ENCODE measurements around the gene KRTAP21-1. TPM values are rescaled to one million over a fixed set of nuclear protein-coding genes. Genes with fewer than 3 reads are reported as not detected.
"Not testable (repeated sequence)": the region's sequence is repeated elsewhere in the genome, so short reads cannot be mapped to it uniquely, and the experiment has no call there.

KRTAP21-1 gene
- not detected for total RNA-seq

DNA sequence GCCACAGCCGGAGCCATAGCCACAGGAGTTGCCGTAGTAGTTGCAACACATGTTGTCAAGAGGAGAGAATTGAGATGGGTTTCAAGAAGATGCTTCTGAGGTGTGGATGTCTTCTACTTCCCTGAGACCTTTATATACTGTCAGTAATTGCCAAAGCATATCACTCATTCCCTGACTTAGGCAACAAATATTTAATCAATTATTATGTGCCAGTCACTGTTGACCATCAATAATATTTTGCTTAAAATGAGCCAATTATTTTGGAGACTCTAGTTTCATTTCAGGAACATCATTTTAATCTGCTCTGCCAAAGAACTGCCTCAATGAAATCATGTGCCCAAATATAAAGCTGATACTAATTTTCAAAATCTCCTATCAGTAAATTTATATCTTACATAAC is at the start of gene KRTAP21-1:
Gene KRTAP21-1 (minus strand): TSS at position 101 of the 400 bp plus-strand sequence. CDS start 50 bp downstream, at position 51.
- H3K27me3 ChIP-seq; H3K9me3 ChIP-seq; H3K4me3 ChIP-seq; H3K4me1 ChIP-seq; H3K36me3 ChIP-seq; H3K27ac ChIP-seq; DNase-seq (ENCODE audit: low spot score in 2 of 2): not testable (repeated sequence)
- WGBS, 2 donors = 100% methylated on average over 2 of the region's 2 CpGs

DNA sequence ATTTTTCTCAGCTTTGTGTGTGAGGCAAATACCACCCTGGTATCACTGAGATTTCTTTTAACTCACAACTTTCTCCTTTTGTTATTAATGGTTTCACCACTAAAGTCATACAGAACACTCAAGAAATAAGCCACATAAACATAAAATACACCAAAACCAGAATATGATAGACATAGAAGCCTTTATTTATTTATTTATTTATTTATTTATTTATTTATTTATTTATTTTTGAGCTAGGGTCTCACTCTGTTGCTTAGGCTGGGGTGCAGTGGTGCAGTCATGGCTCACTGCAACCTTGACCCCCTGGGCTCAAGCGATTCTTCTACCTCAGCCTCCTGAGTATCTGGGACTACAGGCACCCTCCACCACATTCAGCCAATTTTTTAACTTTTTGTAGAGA is 45.4 kb upstream of the KRTAP21-1 start:
- Histone ChIP-seq H3K4me1 (no peaks in the 10 kb centered on the region), H3K4me3 (no peak overlapping the region), H3K27me3 (no peaks in the 10 kb centered on the region), H3K9me3 (no peaks in the 10 kb centered on the region), H3K27ac (no peak overlapping the region), H3K36me3 (no peaks in the 10 kb centered on the region)
- no peak for DNase-seq (ENCODE audit: low spot score in 2 of 2)
- no peak for TF ChIP-seq EP300 (IDR thresholded peaks at IDR 0.05)
- TF ChIP-seq POLR2A (IDR thresholded peaks at IDR 0.05) = no peak
- TF ChIP-seq, protein P1, sequence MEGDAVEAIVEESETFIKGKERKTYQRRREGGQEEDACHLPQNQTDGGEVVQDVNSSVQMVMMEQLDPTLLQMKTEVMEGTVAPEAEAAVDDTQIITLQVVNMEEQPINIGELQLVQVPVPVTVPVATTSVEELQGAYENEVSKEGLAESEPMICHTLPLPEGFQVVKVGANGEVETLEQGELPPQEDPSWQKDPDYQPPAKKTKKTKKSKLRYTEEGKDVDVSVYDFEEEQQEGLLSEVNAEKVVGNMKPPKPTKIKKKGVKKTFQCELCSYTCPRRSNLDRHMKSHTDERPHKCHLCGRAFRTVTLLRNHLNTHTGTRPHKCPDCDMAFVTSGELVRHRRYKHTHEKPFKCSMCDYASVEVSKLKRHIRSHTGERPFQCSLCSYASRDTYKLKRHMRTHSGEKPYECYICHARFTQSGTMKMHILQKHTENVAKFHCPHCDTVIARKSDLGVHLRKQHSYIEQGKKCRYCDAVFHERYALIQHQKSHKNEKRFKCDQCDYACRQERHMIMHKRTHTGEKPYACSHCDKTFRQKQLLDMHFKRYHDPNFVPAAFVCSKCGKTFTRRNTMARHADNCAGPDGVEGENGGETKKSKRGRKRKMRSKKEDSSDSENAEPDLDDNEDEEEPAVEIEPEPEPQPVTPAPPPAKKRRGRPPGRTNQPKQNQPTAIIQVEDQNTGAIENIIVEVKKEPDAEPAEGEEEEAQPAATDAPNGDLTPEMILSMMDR (IDR thresholded peaks at IDR 0.05) = no peak
- WGBS, 2 donors = 94 to 96% methylated on average over 1 of the region's 1 CpG

DNA sequence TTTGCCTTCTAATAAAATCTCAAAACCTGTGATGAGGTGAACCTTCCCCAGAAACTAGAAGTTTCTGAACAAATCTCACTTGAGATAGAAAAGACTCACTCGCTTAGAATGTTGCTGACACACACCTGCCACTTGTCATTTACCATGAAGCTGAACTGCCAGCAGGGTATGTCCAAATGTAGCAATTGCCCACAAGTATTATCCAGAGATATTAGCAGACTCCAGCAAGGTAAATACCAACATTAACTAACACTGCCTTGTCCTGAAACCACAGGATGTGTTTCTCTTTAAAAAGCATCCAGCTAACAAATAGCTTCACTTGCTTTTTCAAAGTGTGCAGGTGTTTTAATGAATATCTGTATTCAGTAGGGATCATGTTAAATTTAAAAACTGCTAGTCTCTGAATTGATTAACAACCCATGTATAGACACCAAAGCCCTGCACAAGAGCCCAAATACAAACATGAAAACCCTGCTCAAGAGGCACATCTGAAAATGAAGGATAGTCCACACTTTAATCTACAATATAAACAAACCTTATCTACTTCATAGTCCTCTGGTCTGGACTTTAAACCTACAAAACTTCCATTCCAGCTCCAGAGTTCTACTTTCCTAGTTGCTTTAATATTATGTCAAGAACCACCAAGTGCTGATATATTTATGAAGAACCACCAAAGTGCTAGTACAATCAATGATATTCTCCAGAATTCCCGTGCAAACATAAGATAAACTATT is 38.5 kb upstream of the KRTAP21-1 start:
- Histone ChIP-seq H3K9me3 (no peaks in the 10 kb centered on the region), H3K27me3 (no peaks in the 10 kb centered on the region), H3K36me3 (no peaks in the 10 kb centered on the region), H3K27ac (no peak overlapping the region), H3K4me1 (no peaks in the 10 kb centered on the region), H3K4me3 (no peak overlapping the region)
- WGBS, 2 donors = 75 to 80% methylated on average over 2 of the region's 2 CpGs
- no peak for TF ChIP-seq EP300 (IDR thresholded peaks at IDR 0.05)
- no peak for DNase-seq (ENCODE audit: low spot score in 2 of 2)

DNA sequence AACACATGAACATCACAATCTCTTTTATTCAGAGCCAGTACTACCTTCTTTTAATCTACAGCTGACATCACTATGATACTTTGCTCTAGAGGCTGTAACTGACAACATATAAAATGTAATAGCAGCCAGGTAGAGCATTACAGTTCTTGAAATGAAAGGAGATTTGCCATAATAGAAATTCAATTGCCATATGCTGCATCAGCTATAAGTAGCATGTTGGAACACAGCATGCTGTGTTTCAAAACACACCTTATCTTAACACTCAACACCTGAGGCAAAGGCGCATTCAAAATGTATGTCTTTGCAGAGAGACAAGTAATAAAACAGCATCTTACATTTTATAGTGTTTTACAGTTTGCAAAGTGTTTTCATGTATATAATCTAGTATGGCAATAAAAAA is 24.0 kb upstream of the KRTAP21-1 start:
- no peak overlapping the region for H3K27ac ChIP-seq
- no peaks in the 10 kb centered on the region for H3K36me3 ChIP-seq
- H3K27me3 ChIP-seq = no peaks in the 10 kb centered on the region
- H3K9me3 ChIP-seq = peaks cover 0 to 5% (median 0%) of the 10 kb centered on the region in 4 donors
- H3K4me1 ChIP-seq = no peaks in the 10 kb centered on the region
- no peak overlapping the region for H3K4me3 ChIP-seq
- 72 to 86% methylated on average over 1 of the region's 1 CpG for WGBS, 2 donors
- no peak for DNase-seq (ENCODE audit: low spot score in 2 of 2)
- TF ChIP-seq EP300 (IDR thresholded peaks at IDR 0.05) (no peak), POLR2A (IDR thresholded peaks at IDR 0.05) (no peak)
- TF ChIP-seq, protein P1 (IDR thresholded peaks at IDR 0.05) = no peak

DNA sequence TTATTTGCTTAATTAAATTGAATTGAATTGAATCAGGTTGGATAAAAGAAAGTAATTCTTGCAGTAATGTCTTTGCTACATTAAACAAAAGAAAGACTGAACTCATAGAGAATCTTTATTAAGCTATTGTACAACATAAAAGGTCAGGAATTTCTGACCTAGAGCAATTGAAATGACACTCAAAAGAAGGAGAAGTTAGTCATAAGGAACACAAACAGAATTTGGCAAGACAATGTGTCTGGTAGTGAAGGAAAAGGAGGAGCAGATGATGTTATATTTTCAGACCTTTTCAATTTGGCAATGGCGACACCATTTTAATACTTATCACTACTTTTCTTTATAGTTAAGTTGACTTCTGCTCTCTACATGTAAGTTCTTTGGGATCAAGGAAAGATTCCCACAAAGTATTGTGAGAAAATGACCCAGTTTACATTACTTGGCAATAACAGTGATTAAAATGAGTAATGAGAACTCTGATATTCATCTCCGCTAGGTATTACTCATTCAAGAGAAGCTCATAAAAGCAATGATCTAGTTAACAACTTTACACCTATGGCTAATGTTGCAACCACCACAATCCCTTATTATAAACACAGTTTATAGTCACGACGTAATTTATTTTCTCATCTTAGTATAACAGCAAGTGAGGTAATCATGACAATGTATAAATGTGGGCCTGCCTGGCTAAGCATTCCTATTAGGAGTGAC is 14.7 kb upstream of the KRTAP21-1 start:
- Histone ChIP-seq H3K4me3 (no peak overlapping the region), H3K36me3 (no peaks in the 10 kb centered on the region), H3K4me1 (no peaks in the 10 kb centered on the region), H3K9me3 (peaks cover 0 to under 1% (median 0%) of the 10 kb centered on the region in 4 donors), H3K27ac (no peak overlapping the region), H3K27me3 (no peaks in the 10 kb centered on the region)
- DNase-seq (ENCODE audit: low spot score in 2 of 2) = no peak
- WGBS, 2 donors = 89 to 91% methylated on average over 4 of the region's 4 CpGs
- TF ChIP-seq EP300 (IDR thresholded peaks at IDR 0.05) (no peak), POLR2A (IDR thresholded peaks at IDR 0.05) (no peak)
- TF ChIP-seq, protein P1 (IDR thresholded peaks at IDR 0.05) = no peak

DNA sequence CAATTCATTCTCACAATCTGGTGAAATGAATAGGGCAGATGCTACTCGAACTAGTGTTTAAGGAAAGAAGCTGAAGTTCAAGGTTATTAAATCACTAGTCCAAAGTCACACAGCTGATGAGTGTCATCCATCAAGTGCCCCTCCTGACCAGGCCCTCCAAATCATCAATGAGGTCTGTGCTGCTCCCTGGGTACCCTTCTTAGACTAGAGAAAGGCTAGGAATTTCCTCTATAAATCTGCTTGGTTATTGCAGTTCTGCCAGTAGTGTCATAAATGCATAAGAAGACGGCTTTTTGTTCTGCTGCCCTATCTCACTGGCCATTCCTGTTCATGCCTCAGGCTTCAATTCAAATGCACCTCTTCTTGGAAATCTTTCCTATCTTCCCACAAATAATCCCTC is 5.5 kb upstream of the KRTAP21-1 start:
- TF ChIP-seq POLR2A (IDR thresholded peaks at IDR 0.05) = no peak
- TF ChIP-seq, protein P1 (IDR thresholded peaks at IDR 0.05) = no peak
- TF ChIP-seq EP300 (IDR thresholded peaks at IDR 0.05) = no peak
- Histone ChIP-seq H3K9me3 (no peaks in the 10 kb centered on the region), H3K36me3 (no peaks in the 10 kb centered on the region), H3K4me3 (no peak overlapping the region), H3K27me3 (no peaks in the 10 kb centered on the region), H3K4me1 (no peaks in the 10 kb centered on the region), H3K27ac (no peak overlapping the region)
- 53 to 54% methylated on average over 2 of the region's 2 CpGs for WGBS, 2 donors
- DNase-seq (ENCODE audit: low spot score in 2 of 2) = no peak
